AG04450 (cell line): ENCODE data around the gene LILRA2. TPM values are rescaled to one million over a fixed set of nuclear protein-coding genes. Genes with fewer than 3 reads are reported as not detected.

Experiments
- CTCF ChIA-PET: fragments of 300-600, 350-600 bp; formaldehyde crosslinking; extraction: SDS; loops from one replicate; lab custom pipeline; 2022; ENCODE audit warnings: antibody characterized with exemption, inconsistent platforms; lab: Charles Lee
- POLR2A ChIA-PET: fragments of 350-600 bp; formaldehyde crosslinking; extraction: SDS; loops from one replicate; lab custom pipeline; 2021; ENCODE audit warnings: antibody characterized with exemption, inconsistent platforms; lab: Yijun Ruan, JAX
- DNase-seq: peaks from one replicate; pipeline ENCODE4 v3.0.0-alpha.2; 2011; ENCODE audit warnings: low read depth, low spot score
- H3K27ac ChIP-seq: one replicate; pipeline ENCODE4 v1.5.1; 2012; ENCODE audit warnings: low read depth, low read length, control low read depth
- H3K27me3 ChIP-seq: one replicate; pipeline ENCODE4 v1.6.0; 2012; ENCODE audit warnings: low read length; ENCODE audit not compliant: control insufficient read depth, insufficient read depth
- H3K4me3 ChIP-seq: 2 replicates; pipeline ENCODE4 v1.5.1; 2011; ENCODE audit warnings: mild to moderate bottlenecking, low read depth, low read length, control low read depth
- H3K9me3 ChIP-seq: 2 replicates; pipeline ENCODE4 v1.5.1; 2012; ENCODE audit warnings: low read length; ENCODE audit not compliant: control insufficient read depth, insufficient read depth
- polyA plus RNA-seq: library from polyadenylated mRNA; depleted of rRNA; stranded (reverse); fragments of >200 nt; gene quantifications from 2 replicates; pipeline ENCODE4 v1.2.3, GENCODE V29; 2011
- TF ChIP-seq, protein P1 (sequence below): IDR thresholded peaks from 2 replicates; pipeline ENCODE4 v1.5.1; 2011; ENCODE audit warnings: low read depth, low read length, control low read depth, inconsistent platforms

LILRA2 gene
- polyA plus RNA-seq, 1 experiment = not detected

- TF ChIP-seq, protein P1, sequence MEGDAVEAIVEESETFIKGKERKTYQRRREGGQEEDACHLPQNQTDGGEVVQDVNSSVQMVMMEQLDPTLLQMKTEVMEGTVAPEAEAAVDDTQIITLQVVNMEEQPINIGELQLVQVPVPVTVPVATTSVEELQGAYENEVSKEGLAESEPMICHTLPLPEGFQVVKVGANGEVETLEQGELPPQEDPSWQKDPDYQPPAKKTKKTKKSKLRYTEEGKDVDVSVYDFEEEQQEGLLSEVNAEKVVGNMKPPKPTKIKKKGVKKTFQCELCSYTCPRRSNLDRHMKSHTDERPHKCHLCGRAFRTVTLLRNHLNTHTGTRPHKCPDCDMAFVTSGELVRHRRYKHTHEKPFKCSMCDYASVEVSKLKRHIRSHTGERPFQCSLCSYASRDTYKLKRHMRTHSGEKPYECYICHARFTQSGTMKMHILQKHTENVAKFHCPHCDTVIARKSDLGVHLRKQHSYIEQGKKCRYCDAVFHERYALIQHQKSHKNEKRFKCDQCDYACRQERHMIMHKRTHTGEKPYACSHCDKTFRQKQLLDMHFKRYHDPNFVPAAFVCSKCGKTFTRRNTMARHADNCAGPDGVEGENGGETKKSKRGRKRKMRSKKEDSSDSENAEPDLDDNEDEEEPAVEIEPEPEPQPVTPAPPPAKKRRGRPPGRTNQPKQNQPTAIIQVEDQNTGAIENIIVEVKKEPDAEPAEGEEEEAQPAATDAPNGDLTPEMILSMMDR = no peak
- H3K27me3 ChIP-seq = no peaks in the 10 kb centered on the region
- DNase-seq = no peak
- ChIA-PET POLR2A (no interaction called here), CTCF (no interaction called here)
- H3K9me3 ChIP-seq = peaks cover 37% of the 10 kb centered on the region
- H3K4me3 ChIP-seq = no peak overlapping the region
- no peak overlapping the region for H3K27ac ChIP-seq
These were observed 40.1 kb upstream of the LILRA2 start for GRCh38 chr19:54533476-54533875.

GRCh38 chr19:54534156-54534555 lies 39.4 kb upstream of the LILRA2 start:
- CTCF ChIA-PET = no interaction called here
- H3K9me3 ChIP-seq = peaks cover 37% of the 10 kb centered on the region
- no peak overlapping the region for H3K4me3 ChIP-seq
- H3K27me3 ChIP-seq = no peaks in the 10 kb centered on the region
- DNase-seq = no peak
- TF ChIP-seq, protein P1 = no peak
- POLR2A ChIA-PET = no interaction called here
- H3K27ac ChIP-seq = no peak overlapping the region

GRCh38 chr19:54535601-54536000 lies 38.0 kb upstream of the LILRA2 start:
- H3K4me3 ChIP-seq = no peak overlapping the region
- CTCF ChIA-PET = no interaction called here
- peaks cover 42% of the 10 kb centered on the region for H3K9me3 ChIP-seq
- no peak for DNase-seq
- no peak overlapping the region for H3K27ac ChIP-seq
- POLR2A ChIA-PET = no interaction called here
- TF ChIP-seq, protein P1 = no peak
- no peaks in the 10 kb centered on the region for H3K27me3 ChIP-seq

- ChIA-PET POLR2A (no interaction called here), CTCF (no interaction called here)
- peaks cover 53% of the 10 kb centered on the region for H3K9me3 ChIP-seq
- DNase-seq = no peak
- no peaks in the 10 kb centered on the region for H3K27me3 ChIP-seq
- TF ChIP-seq, protein P1 = no peak
- H3K4me3 ChIP-seq = no peak overlapping the region
- no peak overlapping the region for H3K27ac ChIP-seq
These were observed 36.6 kb upstream of the LILRA2 start for GRCh38 chr19:54536956-54537355.

- TF ChIP-seq, protein P1 = no peak
- no peak for DNase-seq
- no peaks in the 10 kb centered on the region for H3K27me3 ChIP-seq
- ChIA-PET POLR2A (no interaction called here), CTCF (no interaction called here)
- H3K4me3 ChIP-seq = no peak overlapping the region
- H3K9me3 ChIP-seq = peaks cover 47% of the 10 kb centered on the region
- H3K27ac ChIP-seq = no peak overlapping the region
These were observed 31.9 kb upstream of the LILRA2 start for GRCh38 chr19:54541712-54542111.
